ENCODE data around the gene CCDC32. TPM values are rescaled to one million over a fixed set of nuclear protein-coding genes. Genes with fewer than 3 reads are reported as not detected.
A peak's percentile ranks its signal among the peaks of the same experiment; 100 is the strongest.
"Not testable (repeated sequence)": the region's sequence is repeated elsewhere in the genome, so short reads cannot be mapped to it uniquely, and the experiment has no call there.

The CCDC32 gene
- total RNA-seq, 6 donors from 2014 or later, result 17.1 to 56.9 (median 24.1) TPM

DNA sequence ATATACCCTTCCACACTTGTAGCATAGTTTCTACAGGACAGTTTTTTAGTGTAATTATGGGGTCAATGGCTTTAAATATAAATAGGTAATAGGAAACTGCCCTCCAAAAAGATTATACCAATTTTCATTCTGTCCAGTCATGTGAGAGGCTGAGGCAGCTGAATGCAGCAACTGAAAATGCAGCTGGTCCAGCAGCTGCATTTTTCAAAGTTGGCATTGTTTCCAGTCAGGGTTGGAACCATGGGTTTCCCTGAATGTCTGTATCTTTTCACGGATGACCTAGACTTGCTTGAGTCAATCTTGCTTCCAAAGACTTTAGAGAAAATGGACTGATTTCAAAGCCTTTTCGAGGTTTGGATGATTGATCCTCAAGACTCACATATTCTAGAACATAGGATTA, 19.3 kb upstream of the CCDC32 start:
- Histone ChIP-seq H3K9me3 (no peaks in the 10 kb centered on the region), H3K4me1 (no peaks in the 10 kb centered on the region), H3K27me3 (no peaks in the 10 kb centered on the region), H3K27ac (no peak overlapping the region), H3K36me3 (no peaks in the 10 kb centered on the region), H3K4me3 (no peak overlapping the region)
- ATAC-seq (ENCODE audit: low FRiP score in 2 of 2) (no peak), DNase-seq (no peak)
- no peak for TF ChIP-seq POLR2A (IDR thresholded peaks at IDR 0.05)
- WGBS, 2 donors, result 35 to 44% methylated on average over 2 of the region's 2 CpGs

DNA sequence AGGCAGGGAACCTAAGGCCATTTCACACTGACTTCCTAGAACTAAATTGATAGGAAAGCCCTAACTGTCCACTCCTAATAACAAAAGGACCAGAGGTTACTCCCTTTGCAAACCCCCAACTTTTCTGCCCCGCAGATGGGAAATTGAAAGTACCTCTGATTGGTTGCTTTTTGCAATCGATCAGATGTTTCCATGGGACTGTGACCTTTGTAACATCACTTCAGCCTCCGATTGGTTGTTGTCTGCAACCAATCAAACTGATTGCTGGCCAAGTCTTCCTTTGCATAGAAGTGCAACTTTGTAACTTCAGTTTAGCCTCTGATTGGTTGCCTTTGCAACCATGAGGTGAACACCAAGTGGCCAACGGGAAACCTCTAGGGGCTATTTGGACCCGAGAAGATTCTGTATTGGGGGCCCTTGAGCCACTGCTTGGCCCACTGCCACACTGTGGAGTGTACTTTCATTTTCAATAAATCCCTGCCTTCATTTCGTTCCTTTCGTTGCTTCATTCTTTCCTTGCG, 17.9 kb upstream of the CCDC32 start:
- Histone ChIP-seq H3K4me1 (no peaks in the 10 kb centered on the region), H3K27ac (no peak overlapping the region), H3K9me3 (no peaks in the 10 kb centered on the region), H3K27me3 (no peaks in the 10 kb centered on the region), H3K4me3 (peak overlapping the region in 3 of 4 donors; percentile 28 to 46 (median 43)), H3K36me3 (no peaks in the 10 kb centered on the region)
- no peak for TF ChIP-seq EP300 (IDR thresholded peaks at IDR 0.05)
- TF ChIP-seq, protein P1, sequence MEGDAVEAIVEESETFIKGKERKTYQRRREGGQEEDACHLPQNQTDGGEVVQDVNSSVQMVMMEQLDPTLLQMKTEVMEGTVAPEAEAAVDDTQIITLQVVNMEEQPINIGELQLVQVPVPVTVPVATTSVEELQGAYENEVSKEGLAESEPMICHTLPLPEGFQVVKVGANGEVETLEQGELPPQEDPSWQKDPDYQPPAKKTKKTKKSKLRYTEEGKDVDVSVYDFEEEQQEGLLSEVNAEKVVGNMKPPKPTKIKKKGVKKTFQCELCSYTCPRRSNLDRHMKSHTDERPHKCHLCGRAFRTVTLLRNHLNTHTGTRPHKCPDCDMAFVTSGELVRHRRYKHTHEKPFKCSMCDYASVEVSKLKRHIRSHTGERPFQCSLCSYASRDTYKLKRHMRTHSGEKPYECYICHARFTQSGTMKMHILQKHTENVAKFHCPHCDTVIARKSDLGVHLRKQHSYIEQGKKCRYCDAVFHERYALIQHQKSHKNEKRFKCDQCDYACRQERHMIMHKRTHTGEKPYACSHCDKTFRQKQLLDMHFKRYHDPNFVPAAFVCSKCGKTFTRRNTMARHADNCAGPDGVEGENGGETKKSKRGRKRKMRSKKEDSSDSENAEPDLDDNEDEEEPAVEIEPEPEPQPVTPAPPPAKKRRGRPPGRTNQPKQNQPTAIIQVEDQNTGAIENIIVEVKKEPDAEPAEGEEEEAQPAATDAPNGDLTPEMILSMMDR (IDR thresholded peaks at IDR 0.05), result no peak
- TF ChIP-seq POLR2A (IDR thresholded peaks at IDR 0.05), result no peak
- TF ChIP-seq POLR2AphosphoS5 (IDR thresholded peaks at IDR 0.05), result no peak
- DNase-seq (peak in 1 of 2 donors; percentile 32), ATAC-seq (ENCODE audit: low FRiP score in 2 of 2) (peak; percentile 62 to 76)
- 66 to 67% methylated on average over 8 of the region's 8 CpGs for WGBS, 2 donors

DNA sequence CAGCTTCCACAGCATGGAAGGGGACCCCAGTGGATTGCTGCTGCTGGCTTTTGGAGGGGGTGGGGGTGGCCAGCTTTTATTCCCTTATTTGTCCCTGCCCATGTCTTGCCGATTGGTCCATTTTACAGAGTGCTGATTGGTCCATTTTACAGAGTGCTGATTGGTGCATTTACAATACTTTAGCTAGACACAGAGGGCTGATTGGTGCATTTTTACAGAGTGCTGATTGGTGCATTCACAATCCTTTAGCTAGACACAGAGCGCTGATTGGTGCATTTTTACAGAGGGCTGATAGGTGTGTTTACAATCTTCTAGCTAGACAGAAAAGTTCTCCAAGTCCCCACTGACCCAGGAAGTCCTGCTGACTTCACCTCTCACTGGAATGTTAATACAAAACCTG, 17.0 kb upstream of the CCDC32 start:
- not testable (repeated sequence) for ATAC-seq (ENCODE audit: low FRiP score in 2 of 2); H3K36me3 ChIP-seq; H3K27me3 ChIP-seq; H3K9me3 ChIP-seq; H3K27ac ChIP-seq; DNase-seq; H3K4me3 ChIP-seq; H3K4me1 ChIP-seq
- 73 to 88% methylated on average over 2 of the region's 2 CpGs for WGBS, 2 donors

DNA sequence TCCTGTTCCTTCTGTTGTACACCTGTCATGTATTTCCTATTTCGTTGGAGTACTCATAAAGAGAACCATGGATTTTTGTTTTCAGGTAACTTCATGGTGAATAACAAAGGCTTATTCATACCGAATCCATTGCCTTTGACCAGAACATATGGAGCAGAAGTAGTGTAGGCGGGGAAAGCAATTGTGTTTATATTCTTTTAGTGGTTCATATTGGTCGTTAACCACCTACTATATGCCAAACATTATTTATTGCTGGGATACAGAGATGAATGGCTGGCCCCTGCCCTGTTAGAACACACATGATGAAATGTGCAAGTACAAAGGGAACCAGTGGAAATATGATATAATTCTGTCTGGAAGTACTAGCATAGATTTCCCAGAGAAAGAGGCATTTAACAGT, 14.1 kb upstream of the CCDC32 start:
- no peak for ATAC-seq (ENCODE audit: low FRiP score in 2 of 2)
- Histone ChIP-seq H3K9me3 (no peaks in the 10 kb centered on the region), H3K27ac (no peak overlapping the region), H3K27me3 (no peaks in the 10 kb centered on the region), H3K4me1 (no peaks in the 10 kb centered on the region), H3K36me3 (peaks cover 0 to 14% (median 8%) of the 10 kb centered on the region in 4 donors), H3K4me3 (no peak overlapping the region)
- TF ChIP-seq EP300 (IDR thresholded peaks at IDR 0.05) (no peak), POLR2AphosphoS5 (IDR thresholded peaks at IDR 0.05) (no peak), POLR2A (IDR thresholded peaks at IDR 0.05) (no peak)
- TF ChIP-seq, protein P1 (IDR thresholded peaks at IDR 0.05), result no peak
- no peak for DNase-seq
- 69 to 82% methylated on average over 4 of the region's 4 CpGs for WGBS, 2 donors

DNA sequence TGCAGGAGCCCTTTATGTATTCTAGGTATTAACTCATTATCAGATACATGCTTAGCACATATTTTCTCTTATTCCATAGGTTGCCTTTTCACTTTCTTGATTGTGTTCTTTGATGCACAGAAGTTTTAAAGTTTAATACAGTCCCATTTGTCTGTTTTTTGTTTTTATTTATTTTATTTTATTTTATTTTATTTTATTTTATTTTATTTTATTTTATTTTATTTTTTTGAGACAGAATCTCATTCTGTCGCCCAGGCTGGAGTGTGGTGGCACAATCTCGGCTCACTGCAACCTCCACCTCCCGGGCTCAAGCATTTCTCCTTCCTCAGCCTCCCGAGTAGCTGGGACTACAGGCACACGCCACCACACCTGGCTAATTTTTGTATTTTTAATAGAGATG, 12.1 kb upstream of the CCDC32 start:
- not testable (repeated sequence) for DNase-seq; H3K27ac ChIP-seq; H3K27me3 ChIP-seq; H3K4me1 ChIP-seq; H3K9me3 ChIP-seq; ATAC-seq (ENCODE audit: low FRiP score in 2 of 2); H3K4me3 ChIP-seq
- 98 to 100% methylated on average over 5 of the region's 5 CpGs for WGBS, 2 donors
- H3K36me3 ChIP-seq, result peaks cover 0 to 28% (median 16%) of the 10 kb centered on the region in 4 donors

DNA sequence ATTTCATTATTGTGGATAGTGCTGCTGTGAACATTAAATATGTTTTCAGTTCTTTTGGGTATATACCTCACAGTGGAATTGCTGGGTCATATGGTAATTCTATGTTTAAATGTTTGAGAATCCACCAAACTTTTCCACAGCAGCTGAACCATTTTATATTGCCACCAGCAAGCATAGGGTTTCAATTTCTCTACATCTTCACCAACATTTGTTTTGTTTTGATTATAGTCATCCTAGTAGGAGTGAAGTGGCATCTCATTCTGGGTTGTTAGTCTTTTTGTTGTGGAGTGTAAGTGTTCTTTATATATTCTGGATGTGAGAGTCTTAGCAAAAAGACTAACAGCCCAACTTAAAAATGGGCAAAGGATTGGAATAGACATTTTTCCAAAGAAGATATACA, 10.3 kb upstream of the CCDC32 start:
- H3K36me3 ChIP-seq, result peaks cover 0 to 33% (median 16%) of the 10 kb centered on the region in 4 donors
- no peak overlapping the region for H3K4me3 ChIP-seq
- no peak for TF ChIP-seq EP300 (IDR thresholded peaks at IDR 0.05)
- TF ChIP-seq POLR2AphosphoS5 (IDR thresholded peaks at IDR 0.05), result no peak
- TF ChIP-seq, protein P1 (IDR thresholded peaks at IDR 0.05), result no peak
- TF ChIP-seq POLR2A (IDR thresholded peaks at IDR 0.05), result no peak
- H3K27ac ChIP-seq, result no peak overlapping the region
- ATAC-seq (ENCODE audit: low FRiP score in 2 of 2) (no peak), DNase-seq (no peak)
- H3K4me1 ChIP-seq, result peaks cover 4 to 9% (median 7%) of the 10 kb centered on the region in 4 donors
- no peaks in the 10 kb centered on the region for H3K27me3 ChIP-seq
- no peaks in the 10 kb centered on the region for H3K9me3 ChIP-seq
